WERI-Rb-1 (cell line): ENCODE data around the gene EPAS1.

Source experiments
- DNase-seq: peaks from one replicate; pipeline ENCODE4 v3.0.0-alpha.2; 2020
- H3K27ac ChIP-seq: fragments of 250-450 bp; sonication (Bioruptor Pico); 2 replicates; pipeline ENCODE4 v1.5.1; 2020; ENCODE audit warnings: mild to moderate bottlenecking, moderate library complexity
- H3K27me3 ChIP-seq: fragments of 250-450 bp; sonication (Bioruptor Pico); 2 replicates; pipeline ENCODE4 v1.5.1; 2021; ENCODE audit warnings: mild to moderate bottlenecking, low read depth, moderate library complexity; ENCODE audit not compliant: insufficient read depth, severe bottlenecking
- H3K36me3 ChIP-seq: fragments of 250-450 bp; sonication (Bioruptor Pico); 2 replicates; pipeline ENCODE4 v1.5.1; 2020; ENCODE audit warnings: mild to moderate bottlenecking, moderate library complexity
- H3K4me3 ChIP-seq: 2 replicates; pipeline ENCODE4 v1.5.1; 2011; ENCODE audit warnings: low read depth, mild to moderate bottlenecking, control low read depth, low read length
- H3K9me3 ChIP-seq: fragments of 250-450 bp; sonication (Bioruptor Pico); 2 replicates; pipeline ENCODE4 v1.5.1; 2021; ENCODE audit warnings: mild to moderate bottlenecking, moderate library complexity; ENCODE audit not compliant: severe bottlenecking
- TF ChIP-seq, protein P1 (sequence below): IDR thresholded peaks from 2 replicates; pipeline ENCODE4 v1.5.1; 2011; ENCODE audit warnings: low read depth, mild to moderate bottlenecking, control low read depth, inconsistent platforms, low read length

Gene EPAS1

DNA sequence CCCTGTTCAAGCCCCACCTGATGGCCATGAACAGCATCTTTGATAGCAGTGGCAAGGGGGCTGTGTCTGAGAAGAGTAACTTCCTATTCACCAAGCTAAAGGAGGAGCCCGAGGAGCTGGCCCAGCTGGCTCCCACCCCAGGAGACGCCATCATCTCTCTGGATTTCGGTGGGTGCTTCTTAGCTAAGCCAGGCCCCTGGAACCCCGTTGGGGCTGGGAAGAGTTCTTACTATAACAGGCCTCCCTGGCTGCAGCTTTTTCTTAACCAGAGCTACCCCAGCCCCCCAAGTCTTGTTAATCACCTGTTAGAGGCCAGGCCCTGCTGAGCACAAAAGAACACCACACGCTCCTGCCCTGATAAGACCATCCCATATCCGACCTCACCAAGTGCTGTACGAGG lies 79.4 kb downstream of the EPAS1 start:
- DNase-seq = no peak
- Histone ChIP-seq H3K9me3 (peaks cover 7% of the 10 kb centered on the region), H3K36me3 (no peaks in the 10 kb centered on the region), H3K27me3 (no peaks in the 10 kb centered on the region), H3K27ac (no peak overlapping the region), H3K4me3 (no peak overlapping the region)
- TF ChIP-seq, protein P1, sequence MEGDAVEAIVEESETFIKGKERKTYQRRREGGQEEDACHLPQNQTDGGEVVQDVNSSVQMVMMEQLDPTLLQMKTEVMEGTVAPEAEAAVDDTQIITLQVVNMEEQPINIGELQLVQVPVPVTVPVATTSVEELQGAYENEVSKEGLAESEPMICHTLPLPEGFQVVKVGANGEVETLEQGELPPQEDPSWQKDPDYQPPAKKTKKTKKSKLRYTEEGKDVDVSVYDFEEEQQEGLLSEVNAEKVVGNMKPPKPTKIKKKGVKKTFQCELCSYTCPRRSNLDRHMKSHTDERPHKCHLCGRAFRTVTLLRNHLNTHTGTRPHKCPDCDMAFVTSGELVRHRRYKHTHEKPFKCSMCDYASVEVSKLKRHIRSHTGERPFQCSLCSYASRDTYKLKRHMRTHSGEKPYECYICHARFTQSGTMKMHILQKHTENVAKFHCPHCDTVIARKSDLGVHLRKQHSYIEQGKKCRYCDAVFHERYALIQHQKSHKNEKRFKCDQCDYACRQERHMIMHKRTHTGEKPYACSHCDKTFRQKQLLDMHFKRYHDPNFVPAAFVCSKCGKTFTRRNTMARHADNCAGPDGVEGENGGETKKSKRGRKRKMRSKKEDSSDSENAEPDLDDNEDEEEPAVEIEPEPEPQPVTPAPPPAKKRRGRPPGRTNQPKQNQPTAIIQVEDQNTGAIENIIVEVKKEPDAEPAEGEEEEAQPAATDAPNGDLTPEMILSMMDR = no peak

DNA sequence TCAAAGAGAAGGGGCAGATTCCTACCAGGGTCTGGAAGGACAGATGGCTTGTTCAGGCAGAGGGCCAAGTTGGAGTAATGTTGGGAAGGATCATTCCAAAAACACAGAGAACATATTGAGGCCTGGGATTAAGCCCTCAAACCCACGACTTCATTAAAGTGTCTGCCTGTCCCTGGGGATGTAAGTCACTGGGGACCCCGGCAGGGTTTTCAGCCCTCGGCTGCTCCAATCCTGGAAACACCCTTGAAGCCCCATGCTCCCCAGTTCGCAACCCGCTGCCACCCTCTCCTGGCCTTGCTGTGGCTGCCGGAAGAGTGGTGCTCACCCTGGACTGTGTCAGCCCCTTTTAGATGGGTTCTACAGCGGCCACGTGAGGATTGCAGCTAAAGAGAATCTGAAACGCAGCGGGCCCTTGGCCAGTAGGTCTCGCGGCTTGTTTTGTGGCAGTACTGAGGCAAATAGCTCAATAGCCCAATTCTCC lies 79.9 kb downstream of the EPAS1 start:
- Histone ChIP-seq H3K27ac (no peak overlapping the region), H3K36me3 (no peaks in the 10 kb centered on the region), H3K4me3 (no peak overlapping the region), H3K9me3 (peaks cover 7% of the 10 kb centered on the region), H3K27me3 (no peaks in the 10 kb centered on the region)
- TF ChIP-seq, protein P1 = peak; percentile 33; the same call in 1 of the 2 replicates
- DNase-seq = peak; percentile 48

DNA sequence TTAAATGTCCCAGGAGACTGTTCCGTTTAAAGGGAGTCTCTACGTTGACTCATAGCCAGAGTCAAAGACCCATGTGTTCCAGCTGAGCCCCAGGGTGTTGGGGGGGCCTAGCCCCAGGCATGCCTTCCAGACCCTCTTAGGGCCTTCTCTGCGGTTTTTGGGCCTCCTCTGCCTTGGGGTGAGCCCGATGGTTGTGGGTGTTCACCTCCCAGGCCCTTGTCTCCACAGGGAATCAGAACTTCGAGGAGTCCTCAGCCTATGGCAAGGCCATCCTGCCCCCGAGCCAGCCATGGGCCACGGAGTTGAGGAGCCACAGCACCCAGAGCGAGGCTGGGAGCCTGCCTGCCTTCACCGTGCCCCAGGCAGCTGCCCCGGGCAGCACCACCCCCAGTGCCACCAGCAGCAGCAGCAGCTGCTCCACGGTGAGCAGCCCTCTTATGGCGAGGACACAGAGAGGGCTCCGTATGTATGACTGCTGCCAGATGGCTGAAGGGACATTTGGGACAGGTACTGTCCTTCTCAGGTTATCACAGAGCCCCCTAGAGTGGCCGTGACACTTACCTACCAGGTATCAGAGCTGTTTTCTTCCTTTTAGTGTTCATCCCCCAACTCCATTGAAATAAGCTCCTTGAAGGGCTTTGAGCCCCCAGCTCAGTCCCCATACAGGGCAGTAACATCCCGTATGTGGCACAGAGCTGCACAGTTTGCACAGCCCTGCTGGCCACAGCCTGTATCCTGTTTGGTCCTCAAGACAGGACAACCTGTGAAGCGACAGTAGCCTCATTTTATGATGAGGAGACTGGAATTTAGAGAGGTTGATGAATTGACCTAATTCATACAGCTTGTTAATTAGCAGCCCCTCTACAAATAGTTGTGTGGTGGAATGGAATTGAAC lies 80.7 kb downstream of the EPAS1 start:
- no peaks in the 10 kb centered on the region for H3K36me3 ChIP-seq
- peaks cover 6% of the 10 kb centered on the region for H3K9me3 ChIP-seq
- TF ChIP-seq, protein P1 = no peak
- no peak overlapping the region for H3K27ac ChIP-seq
- H3K4me3 ChIP-seq = no peak overlapping the region
- DNase-seq = no peak
- no peaks in the 10 kb centered on the region for H3K27me3 ChIP-seq

DNA sequence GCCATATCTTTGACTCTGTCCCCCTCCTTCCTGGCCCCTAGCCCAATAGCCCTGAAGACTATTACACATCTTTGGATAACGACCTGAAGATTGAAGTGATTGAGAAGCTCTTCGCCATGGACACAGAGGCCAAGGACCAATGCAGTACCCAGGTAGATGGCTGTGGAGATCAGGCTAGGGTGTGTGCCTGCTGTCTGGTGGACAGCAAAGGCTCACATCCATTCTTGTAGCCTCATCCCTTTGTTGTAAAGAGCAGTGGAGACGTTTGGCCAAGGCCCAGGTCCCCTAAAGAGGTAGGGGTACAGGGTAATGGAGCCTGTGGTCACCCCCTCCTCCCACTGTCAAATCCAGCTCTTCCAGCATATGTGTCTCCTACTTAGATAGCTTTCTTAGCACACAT lies 81.4 kb downstream of the EPAS1 start:
- H3K4me3 ChIP-seq = no peak overlapping the region
- H3K27ac ChIP-seq = no peak overlapping the region
- DNase-seq = no peak
- TF ChIP-seq, protein P1 = no peak
- H3K9me3 ChIP-seq = no peaks in the 10 kb centered on the region
- H3K27me3 ChIP-seq = no peaks in the 10 kb centered on the region
- H3K36me3 ChIP-seq = no peaks in the 10 kb centered on the region

DNA sequence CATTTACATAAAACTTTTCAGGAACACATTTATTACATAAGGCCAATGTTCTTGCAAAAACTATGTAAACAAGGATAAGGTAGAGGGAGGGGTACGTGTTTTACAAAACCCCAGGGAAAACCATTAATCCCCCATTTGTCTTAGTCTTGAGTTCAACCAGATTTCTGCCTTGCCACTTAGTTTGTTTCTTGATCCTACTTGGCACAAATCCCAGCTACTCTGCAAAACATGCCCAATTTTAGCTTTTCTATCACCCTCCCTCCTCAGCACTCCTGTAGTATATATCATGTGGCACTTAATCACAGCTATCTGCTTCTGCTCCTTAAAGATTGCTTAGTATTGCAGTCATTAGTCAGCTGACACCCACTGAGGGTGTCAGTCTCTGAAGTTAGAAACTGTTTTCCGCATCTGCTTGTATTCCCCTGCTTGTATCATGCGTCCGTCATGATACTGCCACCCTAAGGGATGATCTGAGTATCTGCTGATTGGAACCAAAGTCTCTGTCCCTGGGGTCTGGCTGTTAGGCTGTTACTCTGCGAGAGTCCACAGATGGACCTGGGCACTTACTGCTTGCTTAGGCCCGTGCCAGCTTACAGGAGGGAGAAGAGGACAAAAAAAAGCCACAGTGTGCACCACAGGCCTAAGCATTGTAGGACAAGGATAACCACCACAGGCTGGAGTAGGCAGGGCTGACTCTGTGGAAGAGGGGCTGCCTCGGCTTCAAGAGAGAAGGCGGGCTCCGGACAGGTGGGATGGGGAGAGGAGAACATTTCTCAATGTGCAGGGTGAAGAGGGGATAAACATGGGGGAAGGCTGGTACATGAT lies 82.2 kb downstream of the EPAS1 start:
- DNase-seq = no peak
- Histone ChIP-seq H3K27me3 (no peaks in the 10 kb centered on the region), H3K4me3 (no peak overlapping the region), H3K36me3 (no peaks in the 10 kb centered on the region), H3K9me3 (no peaks in the 10 kb centered on the region), H3K27ac (no peak overlapping the region)
- TF ChIP-seq, protein P1 = no peak
